HG03342 (cell line): ENCODE results near the gene TRIM9.

Experiments used
- ATAC-seq: cut with Tn5 transposase; IDR thresholded peaks from one replicate; pipeline ENCODE4 v1.9.1; 2021; ENCODE audit warnings: mild to moderate bottlenecking, moderate library complexity; ENCODE audit not compliant: unreplicated experiment

Gene TRIM9

GRCh38 chr14:51059032-51059431 is 35.9 kb downstream of the TRIM9 start:
- ATAC-seq = no peak

GRCh38 chr14:51058382-51058781 is 36.5 kb downstream of the TRIM9 start:
- ATAC-seq = no peak

GRCh38 chr14:51056421-51056820 is 38.5 kb downstream of the TRIM9 start:
- ATAC-seq = no peak

GRCh38 chr14:51053157-51053556 is 41.7 kb downstream of the TRIM9 start:
- no peak for ATAC-seq

GRCh38 chr14:51044961-51045360 is 49.9 kb downstream of the TRIM9 start:
- no peak for ATAC-seq

- no peak for ATAC-seq
Observed at GRCh38 chr14:51041883-51042282, 53.0 kb downstream of the TRIM9 start.

GRCh38 chr14:51041108-51041531 is 53.8 kb downstream of the TRIM9 start:
- no peak for ATAC-seq

GRCh38 chr14:51039252-51039651 is 55.7 kb downstream of the TRIM9 start:
- ATAC-seq = no peak

- ATAC-seq = no peak
Observed at GRCh38 chr14:51035611-51036192, 59.2 kb downstream of the TRIM9 start.

GRCh38 chr14:51028851-51029754 is 65.8 kb downstream of the TRIM9 start:
- no peak for ATAC-seq

- no peak for ATAC-seq
Observed at GRCh38 chr14:51028361-51028760, 66.5 kb downstream of the TRIM9 start.

- no peak for ATAC-seq
Observed at GRCh38 chr14:51024377-51024776, 70.5 kb downstream of the TRIM9 start.

GRCh38 chr14:51023964-51024363 is 70.9 kb downstream of the TRIM9 start:
- no peak for ATAC-seq

GRCh38 chr14:51022769-51023168 is 72.1 kb downstream of the TRIM9 start:
- no peak for ATAC-seq

GRCh38 chr14:51020024-51020710 is 74.7 kb downstream of the TRIM9 start:
- no peak for ATAC-seq

GRCh38 chr14:51019089-51019488 is 75.8 kb downstream of the TRIM9 start:
- no peak for ATAC-seq

- no peak for ATAC-seq
Observed at GRCh38 chr14:51018521-51018920, 76.4 kb downstream of the TRIM9 start.

- no peak for ATAC-seq
Observed at GRCh38 chr14:51014625-51015024, 80.3 kb downstream of the TRIM9 start.

- ATAC-seq = no peak
Observed at GRCh38 chr14:51014086-51014485, 80.8 kb downstream of the TRIM9 start.

- ATAC-seq = no peak
Observed at GRCh38 chr14:51012055-51012454, 82.8 kb downstream of the TRIM9 start.

- no peak for ATAC-seq
Observed at GRCh38 chr14:51008446-51008845, 86.5 kb downstream of the TRIM9 start.

GRCh38 chr14:51006781-51007211 is 88.1 kb downstream of the TRIM9 start:
- no peak for ATAC-seq
